DND-41 (cell line): ENCODE results near the gene SPEG.

Experiments
- EZH2 ChIP-seq: IDR thresholded peaks from 3 replicates; pipeline ENCODE4 v1.6.1; 2012; ENCODE audit warnings: borderline replicate concordance, low read depth, mild to moderate bottlenecking, moderate library complexity, low read length, inconsistent platforms; ENCODE audit not compliant: severe bottlenecking
- TF ChIP-seq, protein P1 (sequence below): IDR thresholded peaks from 2 replicates; pipeline ENCODE4 v1.5.1; 2012; ENCODE audit warnings: borderline replicate concordance, low read length, moderate library complexity, mild to moderate bottlenecking; ENCODE audit not compliant: poor library complexity, severe bottlenecking; ENCODE audit errors: extremely low read depth

DNA sequence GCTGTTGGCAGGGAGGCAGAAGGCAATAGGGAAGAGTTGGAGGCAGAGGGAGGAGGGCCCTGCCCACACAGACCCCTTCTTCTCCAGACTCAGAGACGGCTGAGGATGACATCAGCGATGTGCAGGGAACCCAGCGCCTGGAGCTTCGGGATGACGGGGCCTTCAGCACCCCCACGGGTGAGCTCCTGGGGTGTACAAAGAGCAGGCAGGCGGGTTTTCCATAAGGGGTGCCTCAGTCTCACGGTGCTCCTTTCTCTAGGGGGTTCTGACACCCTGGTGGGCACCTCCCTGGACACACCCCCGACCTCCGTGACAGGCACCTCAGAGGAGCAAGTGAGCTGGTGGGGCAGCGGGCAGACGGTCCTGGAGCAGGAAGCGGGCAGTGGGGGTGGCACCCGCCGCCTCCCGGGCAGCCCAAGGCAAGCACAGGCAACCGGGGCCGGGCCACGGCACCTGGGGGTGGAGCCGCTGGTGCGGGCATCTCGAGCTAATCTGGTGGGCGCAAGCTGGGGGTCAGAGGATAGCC is 10.0 kb downstream of the SPEG start:
- TF ChIP-seq, protein P1, sequence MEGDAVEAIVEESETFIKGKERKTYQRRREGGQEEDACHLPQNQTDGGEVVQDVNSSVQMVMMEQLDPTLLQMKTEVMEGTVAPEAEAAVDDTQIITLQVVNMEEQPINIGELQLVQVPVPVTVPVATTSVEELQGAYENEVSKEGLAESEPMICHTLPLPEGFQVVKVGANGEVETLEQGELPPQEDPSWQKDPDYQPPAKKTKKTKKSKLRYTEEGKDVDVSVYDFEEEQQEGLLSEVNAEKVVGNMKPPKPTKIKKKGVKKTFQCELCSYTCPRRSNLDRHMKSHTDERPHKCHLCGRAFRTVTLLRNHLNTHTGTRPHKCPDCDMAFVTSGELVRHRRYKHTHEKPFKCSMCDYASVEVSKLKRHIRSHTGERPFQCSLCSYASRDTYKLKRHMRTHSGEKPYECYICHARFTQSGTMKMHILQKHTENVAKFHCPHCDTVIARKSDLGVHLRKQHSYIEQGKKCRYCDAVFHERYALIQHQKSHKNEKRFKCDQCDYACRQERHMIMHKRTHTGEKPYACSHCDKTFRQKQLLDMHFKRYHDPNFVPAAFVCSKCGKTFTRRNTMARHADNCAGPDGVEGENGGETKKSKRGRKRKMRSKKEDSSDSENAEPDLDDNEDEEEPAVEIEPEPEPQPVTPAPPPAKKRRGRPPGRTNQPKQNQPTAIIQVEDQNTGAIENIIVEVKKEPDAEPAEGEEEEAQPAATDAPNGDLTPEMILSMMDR: no peak
- TF ChIP-seq EZH2: no peak
